ENCODE data around the gene CHCHD6. TPM values are rescaled to one million over a fixed set of nuclear protein-coding genes. Genes with fewer than 3 reads are reported as not detected.

CHCHD6 gene
- total RNA-seq (2022) (28.7 and 29.6 TPM in 2 replicates), Bru-seq, nascent RNA (percentile 60 among the genes with signal in this experiment), BruChase-seq, experiment 1, labeled RNA remaining after a 6-hour chase (percentile 45 among the genes with signal in this experiment), BruChase-seq, experiment 2, labeled RNA remaining after a 2-hour chase (percentile 51 among the genes with signal in this experiment)
- long read RNA-seq, transcript CHCHD6-201 (8 exons, 1,006 nt) = major isoform, 27 of 41 reads
- long read RNA-seq, partial matches to known transcripts = 4 of 41 reads
- long read RNA-seq, other reads (novel, unspliced or antisense) = 10 of 41 reads

GRCh38 chr3:126703512-126704493, at the start of gene CHCHD6:
Gene CHCHD6, plus strand, starts transcription at chr3:126704240. Its CDS starts 73 bp downstream, at chr3:126704313.
- Mint-ChIP-seq H3K27ac (ENCODE audit: low read depth, unreplicated experiment) (peak within 1 kb of the TSS; percentile 95), H3K27me3 (ENCODE audit: insufficient read depth, unreplicated experiment) (no peaks in the 10 kb centered on the region), H3K9me3 (ENCODE audit: unreplicated experiment) (no peaks in the 10 kb centered on the region), H3K4me1 (ENCODE audit: insufficient read depth, unreplicated experiment) (peaks cover 21% of the 10 kb centered on the region), H3K36me3 (ENCODE audit: insufficient read depth, unreplicated experiment) (no peaks in the 10 kb centered on the region), H3K4me3 (ENCODE audit: unreplicated experiment) (peak within 1 kb of the TSS; percentile 97)
- peak; percentile 95 for DNase-seq (ENCODE audit: unreplicated experiment)
- CTCF ChIA-PET = interaction anchor here (0.6 to 3.8 kb wide), 8 partner anchors 10 to 364 kb away, joined by 3 to 15 read pairs (median 4); no protein-coding TSS in a partner anchor
- intact Hi-C loops (cut with micrococcal nuclease) = no loop called here
- TF ChIP-seq CTCF (IDR thresholded peaks at IDR 0.05; ENCODE audit: unreplicated experiment) = peak; percentile 16
- POLR2A ChIA-PET = interaction anchor here (0.6 to 1.0 kb wide), 2 partner anchors 20 to 51 kb away, joined by 3 to 4 read pairs; no protein-coding TSS in a partner anchor
- no TSS peak for BruUV-seq (replicated peaks)

- Mint-ChIP-seq H3K9me3 (ENCODE audit: unreplicated experiment) (no peaks in the 10 kb centered on the region), H3K27me3 (ENCODE audit: insufficient read depth, unreplicated experiment) (peaks cover under 1% of the 10 kb centered on the region), H3K27ac (ENCODE audit: low read depth, unreplicated experiment) (peak within 1 kb of the TSS; percentile 77), H3K4me1 (ENCODE audit: insufficient read depth, unreplicated experiment) (peaks cover 8% of the 10 kb centered on the region), H3K36me3 (ENCODE audit: insufficient read depth, unreplicated experiment) (no peaks in the 10 kb centered on the region), H3K4me3 (ENCODE audit: unreplicated experiment) (peak within 1 kb of the TSS; percentile 81)
- DNase-seq (ENCODE audit: unreplicated experiment) = peak; percentile 81
- BruUV-seq (replicated peaks) = no TSS peak
- CTCF ChIA-PET = interaction anchor here (0.6 to 0.7 kb wide), 5 partner anchors 124 to 909 kb away, joined by 3 to 6 read pairs (median 3); no protein-coding TSS in a partner anchor
- intact Hi-C loops (cut with micrococcal nuclease) = no loop called here
- peak; percentile 8 for TF ChIP-seq CTCF (IDR thresholded peaks at IDR 0.05; ENCODE audit: unreplicated experiment)
- POLR2A ChIA-PET = interaction anchor here (0.8 to 1.6 kb wide), 5 partner anchors 11 to 180 kb away, joined by 3 to 10 read pairs (median 6); no protein-coding TSS in a partner anchor
Measured at GRCh38 chr3:126654571-126655383, 49.3 kb upstream of the CHCHD6 start, which contains the start of gene TXNRD3. Gene TXNRD3, minus strand, starts transcription at chr3:126655124.

GRCh38 chr3:126655887-126656286, 48.2 kb upstream of the CHCHD6 start:
- no peak overlapping the region for H3K27ac Mint-ChIP-seq (ENCODE audit: low read depth, unreplicated experiment)
- H3K9me3 Mint-ChIP-seq (ENCODE audit: unreplicated experiment) = no peaks in the 10 kb centered on the region
- no peak for TF ChIP-seq CTCF (IDR thresholded peaks at IDR 0.05; ENCODE audit: unreplicated experiment)
- no peak for DNase-seq (ENCODE audit: unreplicated experiment)
- CTCF ChIA-PET = interaction anchor here (0.7 kb wide), 2 partner anchors 18 to 123 kb away, joined by 3 to 4 read pairs; no protein-coding TSS in a partner anchor
- BruUV-seq (replicated peaks) = no TSS peak
- peaks cover 12% of the 10 kb centered on the region for H3K27me3 Mint-ChIP-seq (ENCODE audit: insufficient read depth, unreplicated experiment)
- H3K4me3 Mint-ChIP-seq (ENCODE audit: unreplicated experiment) = no peak overlapping the region
- intact Hi-C loops (cut with micrococcal nuclease) = no loop called here
- peaks cover 7% of the 10 kb centered on the region for H3K4me1 Mint-ChIP-seq (ENCODE audit: insufficient read depth, unreplicated experiment)
- POLR2A ChIA-PET = no interaction called here
- H3K36me3 Mint-ChIP-seq (ENCODE audit: insufficient read depth, unreplicated experiment) = no peaks in the 10 kb centered on the region
